ENCODE data around the gene CERK. TPM values are rescaled to one million over a fixed set of nuclear protein-coding genes. Genes with fewer than 3 reads are reported as not detected.

Gene CERK
- total RNA-seq, 1 donor from 2014 or later, result 145 TPM

DNA sequence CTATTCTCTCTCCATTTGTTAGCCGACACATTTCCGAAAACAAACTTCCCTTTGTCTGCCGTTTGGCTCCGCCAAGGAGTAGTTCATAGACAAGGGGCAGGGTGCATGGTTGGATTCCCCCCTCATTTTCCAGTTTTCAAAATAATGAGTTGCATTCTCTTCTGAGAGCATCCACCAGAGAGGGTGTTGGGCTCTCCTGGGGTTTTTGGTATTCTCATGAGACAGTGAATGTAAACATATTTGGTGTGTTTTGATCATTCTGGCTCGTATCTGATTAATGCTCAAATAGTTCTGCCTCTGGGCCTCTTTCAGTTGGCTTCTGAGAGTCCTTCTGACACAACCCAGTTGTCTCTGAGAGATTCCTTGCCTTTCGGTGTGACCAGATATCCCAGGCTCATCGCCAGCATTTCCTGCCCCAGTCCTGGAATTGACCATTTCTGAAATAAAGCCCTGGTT lies 96.2 kb downstream of the CERK start:
- peak overlapping the region; percentile 67 for H3K4me3 Mint-ChIP-seq (ENCODE audit: unreplicated experiment)
- H3K36me3 Mint-ChIP-seq (ENCODE audit: unreplicated experiment), result peaks cover 24% of the 10 kb centered on the region
- H3K27ac Mint-ChIP-seq (ENCODE audit: unreplicated experiment), result peak overlapping the region; percentile 90
- H3K27me3 Mint-ChIP-seq (ENCODE audit: unreplicated experiment), result peaks cover 27% of the 10 kb centered on the region
- TF ChIP-seq, protein P1, sequence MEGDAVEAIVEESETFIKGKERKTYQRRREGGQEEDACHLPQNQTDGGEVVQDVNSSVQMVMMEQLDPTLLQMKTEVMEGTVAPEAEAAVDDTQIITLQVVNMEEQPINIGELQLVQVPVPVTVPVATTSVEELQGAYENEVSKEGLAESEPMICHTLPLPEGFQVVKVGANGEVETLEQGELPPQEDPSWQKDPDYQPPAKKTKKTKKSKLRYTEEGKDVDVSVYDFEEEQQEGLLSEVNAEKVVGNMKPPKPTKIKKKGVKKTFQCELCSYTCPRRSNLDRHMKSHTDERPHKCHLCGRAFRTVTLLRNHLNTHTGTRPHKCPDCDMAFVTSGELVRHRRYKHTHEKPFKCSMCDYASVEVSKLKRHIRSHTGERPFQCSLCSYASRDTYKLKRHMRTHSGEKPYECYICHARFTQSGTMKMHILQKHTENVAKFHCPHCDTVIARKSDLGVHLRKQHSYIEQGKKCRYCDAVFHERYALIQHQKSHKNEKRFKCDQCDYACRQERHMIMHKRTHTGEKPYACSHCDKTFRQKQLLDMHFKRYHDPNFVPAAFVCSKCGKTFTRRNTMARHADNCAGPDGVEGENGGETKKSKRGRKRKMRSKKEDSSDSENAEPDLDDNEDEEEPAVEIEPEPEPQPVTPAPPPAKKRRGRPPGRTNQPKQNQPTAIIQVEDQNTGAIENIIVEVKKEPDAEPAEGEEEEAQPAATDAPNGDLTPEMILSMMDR (IDR thresholded peaks at IDR 0.05; ENCODE audit: partially characterized antibody, unreplicated experiment), result no peak
- peaks cover 39% of the 10 kb centered on the region for H3K4me1 Mint-ChIP-seq (ENCODE audit: low read depth, unreplicated experiment)
- peaks cover 24% of the 10 kb centered on the region for H3K9me3 Mint-ChIP-seq (ENCODE audit: unreplicated experiment)
- DNase-seq, result no peak

DNA sequence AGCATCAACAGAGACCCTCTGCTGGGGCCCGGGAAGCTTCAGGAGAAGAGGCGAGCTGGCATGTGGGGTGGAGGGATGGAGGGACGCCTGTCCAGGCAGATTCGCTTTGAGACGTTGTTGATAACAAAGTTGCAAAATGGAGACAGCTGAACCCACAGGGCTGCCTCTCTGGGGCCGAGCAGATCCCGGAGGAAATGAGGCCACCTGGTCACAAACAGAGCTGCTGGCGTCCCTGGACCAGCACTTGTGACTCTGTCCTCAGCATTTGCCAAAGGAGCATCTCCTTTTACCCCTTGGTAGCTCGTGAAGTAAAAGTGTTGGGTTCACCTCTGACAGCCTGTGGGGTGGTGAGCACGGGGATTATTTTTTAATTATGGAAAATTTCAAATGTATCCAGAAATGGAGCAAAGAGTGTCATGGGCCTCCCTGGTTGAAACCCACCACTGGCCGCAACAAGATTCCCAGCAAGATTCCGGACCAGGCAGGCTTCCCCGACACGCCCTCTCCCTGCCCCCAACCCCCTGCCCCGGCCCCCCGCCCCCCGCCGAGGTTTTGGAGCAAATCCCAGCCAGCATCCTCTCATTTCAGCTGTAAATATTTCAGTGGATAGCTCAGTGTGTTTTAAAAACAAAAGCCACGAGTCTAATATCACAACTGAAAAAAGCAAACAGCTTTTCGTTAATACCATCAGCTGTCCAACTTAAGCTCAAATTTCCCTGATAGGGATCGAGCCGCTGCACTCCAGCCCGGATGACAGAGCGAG lies 97.6 kb downstream of the CERK start:
- Mint-ChIP-seq H3K27me3 (ENCODE audit: unreplicated experiment) (peaks cover 28% of the 10 kb centered on the region), H3K36me3 (ENCODE audit: unreplicated experiment) (peaks cover 20% of the 10 kb centered on the region), H3K9me3 (ENCODE audit: unreplicated experiment) (peaks cover 24% of the 10 kb centered on the region), H3K4me1 (ENCODE audit: low read depth, unreplicated experiment) (peaks cover 33% of the 10 kb centered on the region), H3K4me3 (ENCODE audit: unreplicated experiment) (peak overlapping the region; percentile 71), H3K27ac (ENCODE audit: unreplicated experiment) (peak overlapping the region; percentile 78)
- TF ChIP-seq, protein P1 (IDR thresholded peaks at IDR 0.05; ENCODE audit: partially characterized antibody, unreplicated experiment), result no peak
- DNase-seq, result no peak

GRCh38 chr22:46639843-46640242 lies 98.2 kb downstream of the CERK start:
- H3K4me3 Mint-ChIP-seq (ENCODE audit: unreplicated experiment), result peak overlapping the region; percentile 71
- H3K36me3 Mint-ChIP-seq (ENCODE audit: unreplicated experiment), result peaks cover 20% of the 10 kb centered on the region
- no peak for DNase-seq
- TF ChIP-seq, protein P1 (IDR thresholded peaks at IDR 0.05; ENCODE audit: partially characterized antibody, unreplicated experiment), result no peak
- peaks cover 28% of the 10 kb centered on the region for H3K27me3 Mint-ChIP-seq (ENCODE audit: unreplicated experiment)
- H3K27ac Mint-ChIP-seq (ENCODE audit: unreplicated experiment), result peak overlapping the region; percentile 78
- peaks cover 33% of the 10 kb centered on the region for H3K4me1 Mint-ChIP-seq (ENCODE audit: low read depth, unreplicated experiment)
- H3K9me3 Mint-ChIP-seq (ENCODE audit: unreplicated experiment), result peaks cover 24% of the 10 kb centered on the region

DNA sequence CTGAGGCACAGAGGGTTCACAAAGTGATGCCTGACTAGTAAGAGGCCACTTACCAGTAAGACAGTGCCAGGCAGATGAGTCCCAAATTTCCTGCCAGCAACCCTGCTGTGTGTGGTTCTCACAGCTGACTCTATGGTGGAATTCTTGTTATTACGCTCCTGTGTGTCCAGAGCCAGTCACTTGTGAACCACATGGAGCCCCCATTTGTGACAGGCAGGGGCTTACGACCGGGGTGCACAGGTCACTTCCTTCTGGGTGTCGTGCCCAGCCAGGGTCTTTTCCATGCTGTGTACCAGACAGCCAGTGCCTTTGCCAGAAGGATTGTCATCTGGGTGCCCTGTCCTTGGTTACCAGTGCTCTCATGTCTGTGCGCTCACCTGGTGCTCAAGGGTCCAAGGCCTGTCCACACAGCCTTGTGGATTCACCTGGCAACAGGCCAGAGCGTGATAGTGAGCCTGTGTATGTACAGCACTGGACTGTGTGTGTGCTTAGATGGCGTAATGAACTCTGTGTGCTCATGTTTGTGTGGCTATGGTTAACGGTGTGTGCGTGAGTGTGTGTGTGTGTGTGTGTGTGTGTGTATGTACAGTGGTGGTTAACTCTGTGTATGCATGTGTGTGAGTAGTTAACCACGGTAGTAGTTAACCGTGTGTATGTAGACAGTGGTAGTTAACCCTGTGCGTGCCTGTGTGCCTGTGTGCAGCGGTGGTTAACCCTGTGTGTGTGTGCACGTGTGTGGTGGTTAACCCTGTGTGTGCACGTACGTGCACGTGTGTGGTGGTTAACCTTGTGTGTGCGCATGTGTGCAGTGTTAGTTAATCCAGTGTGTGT lies 99.2 kb downstream of the CERK start:
- TF ChIP-seq, protein P1 (IDR thresholded peaks at IDR 0.05; ENCODE audit: partially characterized antibody, unreplicated experiment), result no peak
- Mint-ChIP-seq H3K9me3 (ENCODE audit: unreplicated experiment) (peaks cover 24% of the 10 kb centered on the region), H3K4me1 (ENCODE audit: low read depth, unreplicated experiment) (peaks cover 35% of the 10 kb centered on the region), H3K27me3 (ENCODE audit: unreplicated experiment) (peaks cover 27% of the 10 kb centered on the region), H3K4me3 (ENCODE audit: unreplicated experiment) (peak overlapping the region; percentile 48), H3K36me3 (ENCODE audit: unreplicated experiment) (peaks cover 20% of the 10 kb centered on the region), H3K27ac (ENCODE audit: unreplicated experiment) (peak overlapping the region; percentile 78)
- DNase-seq, result no peak

Measured in glutamatergic neuron (in vitro differentiated cells).